T-helper 2 cell treated with Interferon-gamma antibody and Interleukin-4, amounts not matched to agents 100 ng/mL and 5 ng/mL, for 36 hours (primary cell): ENCODE results near the gene GPR89B. TPM values are rescaled to one million over a fixed set of nuclear protein-coding genes. Genes with fewer than 3 reads are reported as not detected.
"Not testable (repeated sequence)": the region's sequence is repeated elsewhere in the genome, so short reads cannot be mapped to it uniquely, and the experiment has no call there.

Experiments
- intact Hi-C: fragments of 100-400 bp; cut with micrococcal nuclease; formaldehyde crosslinking; loops from one replicate; pipeline ENCODE4 v1.15.1; 2023
- total RNA-seq: library from RNA; stranded (reverse); gene quantifications from 2 replicates; pipeline ENCODE4 v1.2.3, GENCODE V29; 2022

GPR89B gene
- total RNA-seq, 1 donor from 2014 or later, result 20.7 TPM

DNA sequence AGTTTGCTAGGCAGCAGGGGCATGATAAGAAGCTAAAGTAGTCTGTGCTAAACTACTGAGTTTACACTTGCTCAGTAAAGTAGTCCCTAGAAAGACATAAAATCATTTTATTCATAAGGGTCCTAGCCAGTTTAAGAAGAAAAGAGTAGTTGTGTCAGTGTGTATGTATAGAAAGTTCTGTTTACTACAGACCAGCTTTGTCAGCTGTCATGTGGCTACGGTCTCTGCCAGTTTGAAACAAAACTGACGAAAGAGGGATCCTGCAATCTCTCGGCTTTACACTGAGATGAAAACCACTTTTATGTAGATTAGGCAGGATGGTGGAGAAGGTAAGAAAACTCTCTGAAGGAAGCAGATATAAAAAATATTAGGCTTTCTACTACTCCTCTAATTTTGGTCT is 7.1 kb downstream of the GPR89B start:
- intact Hi-C loops, result not testable (repeated sequence)

DNA sequence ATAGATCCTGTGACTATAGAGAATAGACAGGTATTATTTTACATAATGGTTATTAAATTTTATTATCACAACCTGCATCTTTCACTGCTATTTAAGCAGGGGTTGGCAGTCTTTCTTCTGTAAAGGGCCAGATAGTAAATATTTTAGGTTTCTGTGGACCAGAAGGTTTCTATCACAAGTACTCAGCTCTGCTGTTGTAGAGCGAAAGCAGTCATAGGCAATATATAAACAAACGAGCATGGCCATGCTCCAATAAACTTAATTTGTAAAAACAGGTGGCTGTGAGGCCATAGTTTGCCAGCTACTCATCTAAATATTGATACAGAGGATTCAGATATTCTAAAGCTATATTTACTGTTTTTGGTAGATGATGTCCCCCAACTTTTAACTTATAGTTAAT is 12.2 kb downstream of the GPR89B start:
- intact Hi-C loops, result not testable (repeated sequence)

DNA sequence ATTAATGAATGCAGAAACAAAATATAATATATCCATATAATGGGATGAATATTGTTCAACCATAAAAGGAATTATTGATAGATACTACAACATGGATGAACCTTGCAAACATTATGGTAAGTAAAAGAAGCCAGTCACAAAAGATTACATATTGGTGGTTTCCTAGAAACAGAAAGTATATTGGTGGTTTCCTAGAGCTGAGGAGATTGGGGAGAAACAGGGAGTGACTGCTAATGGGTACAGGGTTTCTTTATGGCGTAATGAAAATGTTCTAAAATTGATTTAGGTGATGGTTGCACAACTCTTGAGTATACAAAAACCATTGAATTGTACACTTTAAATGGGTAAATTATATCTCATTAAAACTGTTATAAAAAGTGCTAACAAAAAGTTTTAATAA is 14.3 kb downstream of the GPR89B start:
- intact Hi-C loops, result not testable (repeated sequence)

DNA sequence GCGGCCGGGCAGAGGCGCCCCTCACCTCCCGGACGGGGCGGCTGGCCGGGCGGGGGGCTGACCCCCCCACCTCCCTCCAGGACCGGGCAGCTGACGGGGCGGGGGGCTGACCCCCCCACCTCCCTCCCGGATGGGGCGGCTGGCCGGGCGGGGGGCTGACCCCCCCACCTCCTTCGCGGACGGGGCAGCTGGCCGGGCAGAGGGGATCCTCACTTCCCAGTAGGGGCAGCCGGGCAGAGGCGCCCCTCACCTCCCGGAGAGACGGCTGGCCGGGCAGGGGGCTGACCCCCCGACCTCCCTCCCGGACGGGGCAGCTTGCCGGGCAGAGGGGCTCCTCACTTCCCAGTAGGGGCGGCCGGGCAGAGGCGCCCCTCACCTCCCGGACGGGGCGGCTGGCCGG is 21.3 kb downstream of the GPR89B start:
- intact Hi-C loops, result not testable (repeated sequence)

DNA sequence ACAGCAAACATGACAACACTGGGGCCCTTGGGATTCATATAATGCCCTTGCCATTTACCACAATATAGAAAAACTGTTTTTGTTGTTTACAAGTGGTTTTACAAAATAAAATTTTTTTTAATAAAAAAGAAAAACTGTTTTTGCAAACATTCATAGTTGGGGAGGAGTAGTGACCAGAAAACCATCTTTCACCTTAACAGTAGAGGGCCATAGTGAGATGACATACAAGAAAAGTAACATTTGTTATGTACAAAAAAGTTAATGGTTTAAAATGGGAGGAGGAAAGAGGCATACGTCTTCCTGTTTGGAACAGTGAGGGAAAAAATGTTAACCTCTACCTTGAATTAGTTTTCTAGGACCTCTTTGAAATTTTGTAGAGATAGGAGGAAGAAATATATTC is 30.7 kb downstream of the GPR89B start:
- intact Hi-C loops, result not testable (repeated sequence)

DNA sequence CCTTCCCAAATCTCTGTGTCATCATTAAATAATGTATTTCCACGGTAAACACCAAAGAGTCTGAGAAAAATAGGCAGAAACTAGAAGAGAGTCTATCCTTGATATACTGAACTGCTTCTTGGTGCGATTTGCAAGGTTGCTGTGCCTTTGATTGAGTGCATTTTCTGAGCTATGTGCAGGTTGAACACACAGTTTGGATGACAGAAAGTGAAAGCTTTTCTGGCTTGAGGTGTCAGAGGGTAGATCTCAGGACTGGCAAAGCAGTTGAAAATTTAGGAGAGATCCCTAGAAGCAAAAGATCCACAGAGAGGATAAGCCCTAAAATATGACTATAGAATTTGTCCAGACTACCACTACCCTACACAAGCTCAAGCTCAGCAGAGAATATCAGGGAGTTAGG is 31.5 kb downstream of the GPR89B start:
- intact Hi-C loops, result not testable (repeated sequence)

DNA sequence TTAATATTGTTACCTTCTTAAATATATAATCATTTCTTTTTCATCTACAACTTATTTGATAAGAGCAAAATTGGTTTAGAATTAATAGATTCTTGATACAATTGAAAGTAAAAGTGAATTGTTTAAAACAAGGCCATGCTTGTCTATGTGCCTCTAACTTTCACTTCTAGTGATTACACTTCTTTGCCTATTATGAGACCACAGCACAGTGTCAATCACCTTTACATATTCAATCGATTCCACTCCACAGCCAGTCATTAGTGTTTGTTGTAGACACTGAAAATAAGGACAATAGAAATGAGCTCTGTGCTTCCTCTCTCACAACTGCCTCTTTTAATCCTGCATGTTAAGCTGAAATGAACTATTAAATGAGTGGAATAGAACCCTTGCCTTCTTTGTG is 36.4 kb downstream of the GPR89B start:
- intact Hi-C loops, result not testable (repeated sequence)

DNA sequence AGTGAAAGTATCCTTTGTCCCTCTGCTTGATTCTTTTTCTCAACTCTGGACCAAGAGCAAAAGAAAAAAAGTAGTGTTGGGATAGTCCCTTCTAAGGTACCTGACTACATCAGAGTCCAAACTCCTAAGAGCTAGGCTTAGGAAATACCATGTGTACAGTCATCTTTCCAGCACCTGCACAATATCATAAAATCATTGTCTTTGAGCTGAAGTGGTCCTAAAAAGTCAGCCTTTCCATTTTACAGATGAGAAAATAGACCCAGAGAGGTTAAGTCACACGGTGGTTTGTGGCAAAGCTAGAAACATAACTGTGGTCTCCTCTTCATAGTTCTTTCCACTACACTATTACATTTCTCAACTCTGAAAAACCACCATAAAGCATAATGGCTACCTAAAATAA is 38.4 kb downstream of the GPR89B start:
- intact Hi-C loops, result not testable (repeated sequence)

DNA sequence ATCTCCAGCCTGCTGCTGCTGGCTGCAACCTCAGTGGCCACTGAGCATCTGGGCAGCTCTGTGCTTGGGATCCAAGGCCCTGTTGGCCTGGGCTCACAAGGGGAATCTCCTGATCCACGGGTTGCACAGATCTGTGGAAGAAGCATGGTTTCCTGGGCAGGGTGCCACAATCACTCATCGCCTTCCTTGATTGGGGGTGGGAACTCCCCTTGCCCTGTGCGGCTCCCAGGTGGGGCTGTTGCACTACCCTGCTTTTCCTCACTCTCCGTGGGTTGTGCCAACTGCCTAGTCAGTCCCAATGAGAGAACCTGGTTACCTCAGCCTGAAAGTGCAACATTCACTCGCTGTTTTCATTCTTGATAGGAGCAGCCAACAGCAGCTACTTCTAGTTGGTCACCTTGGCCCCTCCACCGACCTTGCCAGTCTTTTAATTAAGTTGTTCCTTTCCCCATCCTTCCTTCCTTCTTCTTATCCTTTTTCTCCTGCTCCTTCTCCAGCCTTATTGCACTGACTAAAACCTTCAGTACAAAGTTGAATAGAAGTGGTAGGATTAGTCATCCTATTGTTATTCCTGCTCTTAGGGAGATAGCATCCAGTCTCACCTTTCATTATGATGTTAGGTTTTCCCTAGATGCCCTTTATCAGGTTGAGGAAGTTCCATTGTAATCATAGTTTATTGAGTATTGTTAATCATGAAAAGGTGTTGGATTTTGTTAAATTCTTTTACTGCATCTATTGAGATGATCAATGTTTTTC is 50.9 kb downstream of the GPR89B start:
- intact Hi-C loops, result not testable (repeated sequence)

DNA sequence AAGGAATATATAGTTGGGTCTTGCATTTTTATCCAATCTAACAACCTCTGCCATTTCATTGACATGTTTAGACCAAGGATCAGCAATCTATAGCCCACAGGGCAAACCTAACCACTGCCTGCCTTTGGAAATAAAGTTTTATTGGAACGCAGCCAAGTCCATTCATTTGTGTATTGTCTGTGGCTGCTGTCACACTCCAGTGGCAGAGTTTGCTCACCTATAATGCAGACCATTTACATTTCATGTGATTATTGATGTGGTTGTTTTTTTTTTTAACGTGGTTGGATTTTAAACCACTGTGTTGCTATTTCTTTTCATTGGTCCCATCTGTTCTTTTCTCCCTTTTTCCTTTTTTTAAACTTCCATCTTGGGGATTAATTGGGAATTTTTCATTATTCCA is 57.2 kb downstream of the GPR89B start:
- intact Hi-C loops, result not testable (repeated sequence)

DNA sequence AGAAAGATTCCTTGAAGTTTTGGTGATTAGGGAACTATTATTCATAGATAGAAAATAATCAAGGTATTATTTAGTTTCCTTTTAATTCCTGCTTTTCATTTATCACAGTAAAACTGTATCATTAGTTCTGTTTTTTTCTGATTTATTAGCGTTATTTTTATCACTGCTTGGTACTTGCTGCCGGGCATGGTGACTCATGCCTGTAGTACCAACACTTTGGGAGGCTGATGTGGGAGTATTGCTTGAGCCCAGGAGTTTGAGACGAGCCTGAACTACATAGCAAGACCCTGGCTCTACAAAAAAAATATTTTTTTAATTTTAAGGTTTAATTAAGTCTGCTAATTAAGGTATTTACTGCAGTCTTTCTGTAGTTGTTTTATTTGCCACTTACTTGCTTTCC is 59.7 kb downstream of the GPR89B start:
- intact Hi-C loops, result not testable (repeated sequence)

DNA sequence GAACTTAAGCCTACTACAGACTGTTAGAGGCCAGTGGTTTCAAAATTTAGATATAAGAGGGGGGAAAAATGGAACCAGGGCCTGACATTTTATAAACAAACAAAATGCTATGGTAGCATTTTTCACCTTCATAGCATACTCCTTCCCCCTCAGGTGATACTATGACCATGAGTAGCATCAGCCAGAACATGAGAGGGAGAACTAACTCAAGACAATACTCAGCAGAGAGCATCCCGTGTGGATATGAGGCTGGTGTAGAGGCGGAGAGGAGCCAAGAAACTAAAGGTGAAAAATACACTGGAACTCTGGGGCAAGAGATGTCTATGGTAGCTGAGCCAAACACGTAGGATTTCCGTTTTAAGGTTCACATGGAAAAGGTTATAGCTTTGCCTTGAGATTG is 64.7 kb downstream of the GPR89B start:
- intact Hi-C loops, result not testable (repeated sequence)

DNA sequence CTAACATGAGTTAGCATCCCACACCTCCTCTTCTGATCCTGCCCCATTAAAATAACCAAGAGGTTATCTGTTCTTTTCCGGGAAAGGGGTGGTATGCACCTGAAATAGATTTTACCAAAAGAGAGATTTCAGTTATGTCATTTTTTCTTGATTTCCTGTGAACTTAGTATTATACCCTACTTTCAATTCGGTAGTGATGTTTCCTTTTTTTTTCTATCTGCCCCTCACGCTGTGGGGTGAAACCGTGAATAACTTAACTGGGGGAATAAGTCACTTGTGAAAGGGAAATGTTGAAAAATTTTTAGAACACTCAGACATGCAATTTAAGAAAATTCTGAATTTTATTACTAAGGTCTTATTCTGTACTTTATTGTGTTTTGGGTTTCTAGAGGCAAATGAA is 65.2 kb downstream of the GPR89B start:
- intact Hi-C loops, result not testable (repeated sequence)

DNA sequence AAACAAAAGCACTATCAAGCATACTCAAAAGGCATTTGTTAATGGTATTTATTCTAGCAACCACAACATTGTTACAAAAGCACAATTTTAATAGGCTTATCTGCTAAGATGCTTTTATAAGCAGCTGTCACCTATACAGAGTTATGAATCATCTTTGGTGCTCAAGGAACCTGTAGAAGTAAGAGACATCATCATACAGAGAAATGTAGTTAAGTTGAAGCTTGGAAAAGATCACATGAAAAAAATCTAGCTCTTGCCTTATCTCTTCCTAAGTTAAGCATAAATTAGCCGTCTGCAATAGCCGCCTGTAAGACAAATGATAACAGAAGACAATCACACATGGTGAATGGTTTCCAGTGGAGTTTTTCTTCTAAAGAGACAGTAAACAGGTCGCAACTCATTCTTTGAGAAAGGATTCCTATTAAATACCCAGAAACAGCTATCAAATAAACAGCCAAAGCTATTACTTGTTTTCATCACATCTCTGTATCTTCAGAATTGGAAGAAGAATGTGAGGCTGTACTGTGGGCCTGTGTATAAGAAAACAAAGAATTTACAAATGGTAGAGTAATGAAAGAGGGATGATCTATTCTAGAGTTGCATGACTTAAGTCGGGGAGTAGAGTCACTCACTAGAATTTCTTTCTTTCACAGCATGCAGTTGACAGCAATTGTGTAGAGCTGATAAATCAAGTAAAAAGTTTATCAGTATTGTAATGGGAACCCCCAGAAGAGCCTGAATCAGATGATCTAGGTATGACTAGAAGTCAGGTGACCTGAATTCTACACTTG is 65.8 kb downstream of the GPR89B start:
- intact Hi-C loops, result not testable (repeated sequence)

DNA sequence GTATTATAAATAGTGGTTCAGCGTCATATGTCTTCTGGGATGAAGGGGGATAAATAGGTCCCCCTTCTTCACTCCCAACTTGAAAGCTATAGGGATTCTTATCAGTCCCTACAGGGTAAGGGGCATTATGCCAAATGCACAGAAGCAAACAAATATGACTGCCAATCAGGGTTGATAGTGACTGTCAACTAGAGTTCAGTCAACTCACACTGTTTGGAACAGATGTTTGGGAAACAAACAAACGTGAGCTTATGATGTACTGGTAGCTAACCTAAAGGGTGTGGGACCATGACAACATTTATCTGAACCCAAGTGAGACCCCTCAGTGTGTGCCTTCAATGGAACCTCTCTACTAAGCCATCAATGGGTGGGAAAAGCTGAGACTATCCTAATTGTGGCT is 67.9 kb downstream of the GPR89B start:
- intact Hi-C loops, result not testable (repeated sequence)

DNA sequence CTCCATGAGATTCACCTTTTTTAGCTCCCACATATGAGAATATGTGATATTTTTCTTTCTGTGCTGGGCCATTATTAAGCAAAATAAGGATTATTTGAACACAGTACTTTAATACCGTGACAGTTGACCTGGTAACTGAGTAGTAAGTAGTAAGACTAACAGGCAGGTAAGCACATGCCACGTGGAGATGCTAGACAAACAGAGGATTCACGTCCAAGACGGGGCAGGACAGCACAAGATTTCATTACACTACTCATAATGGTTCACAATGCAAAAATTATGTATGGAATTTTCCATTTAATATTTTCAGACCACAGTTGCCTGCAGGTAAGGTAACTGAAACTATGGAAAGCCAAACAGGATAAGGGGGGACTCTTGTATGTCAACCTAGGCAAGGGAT is 79.5 kb downstream of the GPR89B start:
- intact Hi-C loops, result not testable (repeated sequence)

DNA sequence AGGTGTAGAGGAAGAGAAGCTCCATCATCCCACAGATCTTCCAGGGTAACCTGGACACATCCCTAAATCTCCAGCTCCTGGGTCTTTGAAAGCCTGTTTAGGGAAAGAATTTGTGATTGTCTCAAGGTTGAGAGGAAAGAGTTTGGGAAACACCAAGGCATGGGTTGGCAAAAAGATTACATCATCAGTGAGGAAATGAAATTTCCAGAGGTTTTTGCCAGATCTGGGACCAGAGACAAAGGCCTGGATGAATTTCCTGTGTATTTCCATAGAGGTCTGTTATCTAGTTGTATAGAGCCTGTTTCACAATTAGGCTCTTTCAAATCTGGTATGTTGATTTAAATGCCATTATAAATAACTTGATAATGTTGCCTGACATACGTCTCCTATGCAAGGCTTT is 82.3 kb downstream of the GPR89B start:
- intact Hi-C loops, result no loop called here

DNA sequence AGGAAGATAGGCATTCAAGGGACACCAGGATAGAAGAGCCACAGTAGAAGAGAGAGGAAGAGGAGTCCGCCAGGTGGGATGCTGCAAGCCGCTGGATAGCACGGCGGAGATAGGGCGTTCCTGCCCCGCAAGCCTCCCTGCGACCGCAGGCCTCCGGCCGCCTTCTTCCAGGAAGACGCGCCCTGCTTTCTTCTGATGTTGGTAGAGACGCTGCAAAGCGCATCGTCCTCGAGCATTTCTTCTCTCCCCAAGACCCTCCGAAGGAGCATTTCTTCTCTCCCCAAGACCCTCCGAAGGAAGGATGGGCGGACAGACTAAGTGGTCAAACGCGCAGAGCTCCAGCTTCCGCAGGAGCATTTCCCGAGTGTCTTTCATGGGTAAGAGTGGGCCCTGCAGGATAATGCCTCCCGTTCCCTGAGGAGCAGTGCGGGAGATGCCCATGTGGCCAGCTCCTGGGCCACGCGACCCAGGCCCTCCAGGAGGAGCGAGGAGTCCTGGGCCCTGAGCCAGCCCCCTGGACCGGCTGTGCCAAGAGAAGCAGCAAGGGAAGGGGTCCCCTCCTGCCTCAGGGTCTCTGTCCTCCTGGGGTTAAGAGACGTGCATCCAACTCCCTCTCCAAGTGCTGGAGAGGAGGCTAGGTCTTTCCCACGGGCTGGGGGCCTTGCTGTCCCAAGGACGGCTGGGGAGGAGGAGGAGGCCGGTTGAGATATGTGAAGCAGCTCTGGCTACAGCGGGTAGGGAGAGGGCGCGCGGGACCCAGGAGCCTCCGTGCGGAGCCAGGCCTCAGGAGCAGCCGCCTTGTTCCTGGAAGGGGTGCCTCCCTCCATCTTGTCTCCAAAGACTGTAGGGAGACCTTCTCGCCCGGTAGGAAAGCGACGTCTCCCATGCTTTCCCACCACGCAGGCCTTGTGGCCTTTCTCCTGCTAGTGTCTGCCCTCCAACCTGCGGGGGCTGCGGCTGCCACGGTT is 85.2 kb downstream of the GPR89B start:
- intact Hi-C loops, result not testable (repeated sequence)

DNA sequence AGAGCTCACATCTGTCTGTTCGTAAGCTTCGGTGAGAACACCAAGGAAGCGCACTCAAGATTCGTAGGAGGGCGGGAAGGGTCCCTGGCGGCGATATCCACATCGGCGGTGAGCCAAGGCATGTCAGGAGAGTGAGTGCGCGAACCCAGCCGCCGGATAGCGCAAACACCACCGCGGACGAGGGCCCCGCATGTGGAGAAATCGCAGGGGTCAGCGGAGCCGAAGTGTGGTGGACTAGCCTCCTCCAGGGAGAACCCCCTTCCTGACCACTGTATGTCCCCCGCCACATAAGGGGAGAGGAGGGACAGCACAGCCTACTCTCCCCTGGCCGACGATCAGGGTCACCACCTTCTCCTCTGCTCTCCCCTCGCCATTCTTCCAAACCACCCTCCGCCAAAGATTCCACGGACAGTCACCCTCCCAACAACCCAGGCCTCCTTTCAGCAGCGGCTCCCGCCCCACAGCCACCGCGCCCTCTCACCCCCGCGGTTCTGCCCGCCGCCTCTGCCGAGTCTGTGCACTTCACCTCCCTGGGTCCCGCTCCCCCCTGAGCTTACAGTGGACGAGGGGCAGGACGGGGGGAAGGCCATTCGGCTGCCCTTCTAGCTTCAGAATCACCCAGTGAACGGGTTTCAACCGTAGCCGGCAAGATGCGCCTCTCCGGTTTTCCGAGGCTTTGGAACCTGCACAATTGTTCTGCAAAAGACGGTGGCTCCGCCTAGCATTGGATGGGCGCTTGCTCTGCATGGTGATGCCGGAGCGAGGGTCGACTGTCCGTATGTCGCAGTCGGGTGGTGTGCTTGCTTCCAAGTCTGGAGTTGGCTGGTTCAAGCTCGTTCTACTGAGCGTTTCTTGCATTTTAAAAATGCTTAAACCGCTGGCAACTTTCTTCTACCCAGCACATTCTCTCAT is 86.3 kb downstream of the GPR89B start:
- intact Hi-C loops, result not testable (repeated sequence)

DNA sequence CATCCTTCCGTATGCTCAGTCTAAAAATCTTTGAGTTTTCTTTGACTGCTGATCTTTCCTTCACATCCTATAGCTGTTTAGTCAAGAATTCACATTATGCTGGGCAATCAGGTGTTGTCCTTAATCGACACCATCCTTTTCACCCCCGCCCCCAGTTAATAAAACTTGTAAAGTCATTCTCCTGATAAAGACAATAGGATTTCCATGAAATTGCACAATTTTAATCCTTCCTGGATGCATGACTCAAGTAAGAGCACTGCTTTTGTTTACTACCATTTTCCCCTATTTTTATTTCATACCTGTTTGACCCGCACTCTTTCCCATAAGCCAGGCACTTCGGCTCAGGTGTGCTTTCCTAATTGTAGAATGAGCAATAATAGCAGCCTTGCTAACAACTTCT is 96.7 kb downstream of the GPR89B start:
- intact Hi-C loops, result not testable (repeated sequence)

DNA sequence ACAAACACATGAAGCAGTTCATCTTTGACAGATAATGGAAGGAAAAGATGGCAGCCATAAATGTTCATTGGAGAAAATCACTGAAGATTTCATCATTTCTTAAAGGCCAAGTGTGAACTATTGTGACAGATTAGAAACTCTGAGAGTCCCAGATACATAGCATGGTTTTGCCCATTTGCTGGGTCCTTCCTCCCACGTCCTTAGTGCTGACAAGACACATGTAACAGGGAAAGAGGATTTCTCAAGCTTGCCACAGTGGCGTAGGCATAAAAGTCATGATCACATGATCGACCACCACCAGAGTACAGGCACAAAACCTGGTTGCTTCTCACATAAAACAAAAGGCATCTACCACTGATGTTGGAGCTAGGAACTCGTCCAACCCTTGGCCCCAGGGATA is 98.8 kb downstream of the GPR89B start:
- intact Hi-C loops, result not testable (repeated sequence)
